Kidney capillary endothelial cell (primary cell): ENCODE results near the gene TSEN54.
"Not testable (repeated sequence)": the region's sequence is repeated elsewhere in the genome, so short reads cannot be mapped to it uniquely, and the experiment has no call there.

Experiments
- DNase-seq: peaks from one replicate; pipeline ENCODE4 v3.0.0-alpha.2; 2018; ENCODE audit warnings: low spot score

Gene TSEN54

DNA sequence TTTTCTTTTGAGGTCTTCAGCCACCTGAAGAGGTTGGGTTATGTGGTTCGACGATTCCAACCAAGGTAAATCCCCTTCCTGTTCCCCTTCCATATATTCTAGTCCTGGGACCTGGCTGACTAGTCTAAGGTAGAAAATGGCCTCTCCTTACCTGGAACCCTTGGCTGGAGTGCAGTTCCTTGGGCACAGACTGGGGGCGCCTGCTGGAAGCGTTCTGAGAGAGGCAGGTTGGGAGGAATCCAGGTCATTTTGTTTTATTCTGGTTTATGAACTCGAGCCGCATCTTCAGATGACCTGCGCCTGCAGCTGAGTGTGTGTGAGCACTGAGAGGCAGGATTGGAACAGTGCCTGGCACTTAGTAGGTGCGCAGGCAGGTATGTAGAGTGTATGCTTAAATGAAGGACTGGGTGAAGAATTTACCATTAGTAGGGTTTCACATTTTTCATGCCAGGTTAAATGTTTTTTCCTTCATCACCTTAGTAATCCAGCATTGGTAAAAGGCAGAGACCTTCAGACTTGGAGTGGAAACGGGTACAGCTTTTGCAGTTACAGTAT lies 2.7 kb downstream of the TSEN54 start:
- DNase-seq: no peak

DNA sequence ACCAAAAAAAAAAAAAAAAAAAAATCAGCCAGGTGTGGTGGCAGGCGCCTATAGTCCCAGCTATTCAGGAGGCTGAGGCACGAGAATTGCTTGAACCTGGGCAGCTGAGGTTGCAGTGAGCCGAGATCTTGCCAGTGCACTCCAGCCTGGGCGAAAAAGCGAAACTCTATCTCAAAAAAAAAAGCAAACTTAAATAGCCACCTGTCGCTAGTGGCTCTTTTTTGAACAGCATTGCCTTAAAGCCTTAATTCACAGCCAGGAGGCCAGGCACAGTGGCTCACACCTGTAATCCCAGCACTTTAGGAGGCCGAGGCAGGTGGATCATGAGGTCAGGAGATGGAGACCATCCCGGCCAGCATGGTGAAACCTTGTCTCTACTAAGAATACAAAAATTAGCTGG lies 4.1 kb downstream of the TSEN54 start:
- not testable (repeated sequence) for DNase-seq

DNA sequence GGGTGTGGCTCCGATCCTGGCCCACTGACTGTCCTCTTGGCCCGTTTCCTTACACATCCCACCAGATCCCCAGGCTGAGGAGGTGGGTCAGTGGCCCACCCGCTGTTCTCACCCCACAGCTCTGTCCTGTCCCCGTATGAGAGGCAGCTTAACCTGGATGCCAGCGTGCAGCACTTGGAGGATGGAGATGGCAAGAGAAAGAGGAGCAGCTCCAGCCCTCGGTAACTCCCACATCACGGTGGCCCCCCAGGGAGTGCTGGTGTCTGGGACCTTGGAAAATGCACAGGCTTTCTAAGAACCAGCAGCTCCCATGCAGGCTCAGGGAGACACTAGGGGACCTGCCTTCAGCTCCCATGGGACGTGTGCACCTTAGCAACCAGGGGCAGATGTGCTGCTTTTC lies 5.0 kb downstream of the TSEN54 start:
- no peak for DNase-seq

DNA sequence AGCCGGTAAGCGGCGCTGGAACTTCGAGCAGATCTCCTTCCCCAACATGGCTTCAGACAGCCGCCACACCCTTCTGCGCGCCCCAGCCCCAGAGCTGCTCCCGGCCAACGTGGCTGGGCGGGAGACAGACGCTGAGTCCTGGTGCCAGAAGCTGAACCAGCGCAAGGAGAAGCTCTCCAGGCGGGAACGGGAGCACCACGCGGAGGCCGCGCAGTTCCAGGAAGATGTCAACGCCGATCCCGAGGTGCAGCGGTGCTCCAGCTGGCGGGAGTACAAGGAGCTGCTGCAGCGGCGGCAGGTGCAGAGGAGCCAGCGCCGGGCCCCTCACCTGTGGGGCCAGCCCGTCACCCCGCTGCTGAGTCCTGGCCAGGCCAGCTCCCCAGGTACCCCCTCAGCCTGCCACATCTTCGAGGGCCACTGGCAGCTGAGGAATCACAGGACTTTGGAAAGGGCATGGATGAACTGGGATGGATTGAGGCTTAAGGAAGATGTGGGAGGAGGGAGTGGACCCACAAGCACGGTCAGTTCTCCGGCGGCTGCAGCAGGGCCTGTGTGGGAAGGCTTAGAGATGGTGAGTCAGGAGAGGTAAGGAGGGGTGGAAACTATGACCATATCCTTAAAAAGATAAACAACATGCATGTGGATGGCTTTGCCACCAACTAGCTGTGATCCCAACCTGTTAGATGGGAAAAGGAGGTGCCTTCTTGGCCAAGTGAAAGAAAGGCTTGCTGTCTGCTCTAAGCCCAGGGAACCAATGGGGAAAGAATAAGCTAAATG lies 5.8 kb downstream of the TSEN54 start:
- no peak for DNase-seq

DNA sequence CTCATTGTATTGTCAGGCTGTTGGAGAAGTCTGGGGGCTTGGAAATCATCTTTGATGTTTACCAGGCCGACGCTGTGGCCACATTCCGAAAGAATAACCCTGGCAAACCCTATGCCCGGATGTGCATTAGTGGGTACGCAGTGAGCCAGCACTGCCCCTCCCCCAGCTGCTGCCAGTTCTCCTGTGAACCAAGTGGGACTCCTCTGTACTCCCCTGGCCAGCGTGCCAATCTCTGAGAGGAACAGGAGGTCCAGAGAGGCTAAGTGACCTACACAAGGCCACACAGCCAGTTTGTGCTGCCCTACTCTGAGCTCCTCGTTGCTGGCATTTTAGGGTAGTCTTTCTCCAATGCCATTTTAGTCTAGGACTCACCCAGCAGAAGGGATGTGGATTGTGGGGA lies 7.3 kb downstream of the TSEN54 start:
- DNase-seq: no peak

DNA sequence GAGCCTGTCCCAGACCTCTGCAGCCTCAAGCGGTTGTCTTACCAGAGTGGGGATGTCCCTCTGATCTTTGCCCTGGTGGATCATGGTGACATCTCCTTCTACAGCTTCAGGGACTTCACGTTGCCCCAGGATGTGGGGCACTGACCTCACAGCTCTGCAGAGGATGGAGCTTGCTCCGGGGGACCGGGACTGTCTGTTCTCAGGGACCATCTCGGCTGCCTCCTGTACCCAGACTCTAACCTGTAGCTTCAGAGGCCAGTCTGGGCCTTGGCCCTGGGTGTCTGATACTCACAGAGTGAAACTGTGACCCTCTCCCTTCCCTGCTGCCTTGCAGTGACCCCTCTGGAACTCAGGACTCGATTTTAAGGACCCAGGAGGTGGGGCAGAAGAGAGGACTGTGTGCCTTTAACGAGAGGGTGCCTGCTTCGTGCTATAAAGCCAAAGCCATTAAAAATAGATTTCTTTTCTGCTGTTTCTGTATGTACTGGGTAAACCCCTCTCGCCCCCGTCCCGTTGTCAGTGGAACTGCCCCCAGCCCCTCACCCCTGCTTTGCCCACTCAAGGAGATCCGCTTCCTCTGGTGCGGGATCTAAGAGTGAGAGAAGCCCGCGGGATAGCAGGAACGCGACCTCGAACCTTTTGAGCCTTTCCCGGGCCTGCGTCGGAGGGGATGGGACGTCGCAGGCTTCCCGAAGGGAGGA lies 8.1 kb downstream of the TSEN54 start:
- DNase-seq: no peak

DNA sequence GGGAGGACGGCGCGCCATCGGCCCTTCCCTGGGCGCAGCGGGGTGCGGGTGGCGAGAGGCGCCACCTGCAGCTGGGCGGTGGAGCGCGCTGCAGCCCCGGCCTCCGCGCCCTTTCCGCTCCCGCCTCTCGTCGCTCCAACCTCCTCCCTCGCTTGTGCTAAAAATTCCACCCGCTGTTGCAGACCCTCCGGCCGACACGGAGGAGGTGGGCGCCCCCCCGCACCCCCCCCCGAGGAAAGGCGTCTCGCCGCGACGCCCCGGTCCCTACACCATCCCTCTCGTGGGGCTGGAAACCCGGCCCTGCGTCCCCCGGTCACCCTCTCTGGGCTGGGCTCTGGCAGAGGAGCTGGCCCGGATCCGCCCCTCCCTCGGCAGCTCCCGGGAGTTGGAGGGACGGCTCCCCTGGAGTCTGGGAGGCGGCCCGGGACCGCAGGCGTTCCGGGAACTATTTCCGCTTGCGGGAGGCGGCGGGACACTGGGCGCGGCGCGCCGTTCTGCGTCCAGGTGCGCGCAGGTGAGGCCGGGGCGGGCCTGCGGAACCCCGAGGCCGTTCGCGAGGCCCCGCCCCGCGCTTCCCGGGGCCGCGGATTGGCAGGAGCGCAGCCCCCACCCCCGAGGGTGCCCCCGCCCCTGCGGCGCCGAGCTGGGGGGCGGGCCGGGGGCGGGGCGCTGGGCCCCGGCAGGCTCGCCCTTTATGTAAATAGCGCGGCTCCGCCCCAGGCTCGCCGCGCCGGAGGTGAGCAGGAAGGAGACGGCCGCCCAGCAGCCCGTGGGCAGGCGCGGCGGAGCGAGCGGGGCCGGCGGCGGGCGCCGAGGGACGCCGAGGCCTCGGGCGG lies 8.9 kb downstream of the TSEN54 start, which contains the start of gene LLGL2:
Gene LLGL2, plus strand, starts transcription at position 728 of the 836 bp plus-strand sequence. CDS start 17,730 bp downstream, outside the sequence.
- DNase-seq: peak; percentile 26

DNA sequence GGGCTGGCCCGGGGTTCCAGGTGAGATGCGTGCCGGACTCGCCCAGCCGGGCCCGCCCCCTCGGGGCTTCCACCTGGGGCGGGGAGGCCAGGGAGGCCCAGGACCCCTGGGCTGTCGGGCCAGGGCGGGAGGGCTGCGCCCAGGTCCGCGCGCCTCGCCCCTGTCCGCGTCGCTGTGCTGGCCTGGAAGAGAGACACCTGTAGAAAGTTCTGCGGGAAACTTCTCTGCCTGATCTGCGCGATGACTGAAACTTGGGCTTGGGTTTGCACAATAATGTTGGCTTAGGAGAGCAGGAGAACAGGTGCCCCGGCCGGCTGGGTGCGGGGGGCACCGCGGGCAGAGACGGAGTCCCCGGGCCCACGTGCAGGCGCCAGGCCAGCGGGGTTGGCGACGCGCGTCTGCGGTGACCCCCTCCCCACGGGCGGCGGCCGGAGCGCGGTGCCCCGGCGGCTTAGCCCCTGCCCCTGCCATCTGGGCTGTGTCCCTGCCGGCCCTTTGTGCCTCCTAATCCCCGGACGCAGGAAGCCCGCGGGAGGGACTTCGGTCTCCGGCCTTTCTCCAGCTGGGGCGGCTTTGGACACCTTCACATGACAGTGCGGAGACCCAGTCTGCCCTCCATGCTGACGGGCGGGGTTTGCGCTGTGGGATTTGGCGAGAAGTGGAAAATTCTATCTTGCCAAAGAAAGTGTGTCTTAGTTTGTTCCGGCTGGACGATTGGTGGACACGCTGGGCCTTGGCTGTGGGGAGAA lies 9.7 kb downstream of the TSEN54 start:
- no peak for DNase-seq

DNA sequence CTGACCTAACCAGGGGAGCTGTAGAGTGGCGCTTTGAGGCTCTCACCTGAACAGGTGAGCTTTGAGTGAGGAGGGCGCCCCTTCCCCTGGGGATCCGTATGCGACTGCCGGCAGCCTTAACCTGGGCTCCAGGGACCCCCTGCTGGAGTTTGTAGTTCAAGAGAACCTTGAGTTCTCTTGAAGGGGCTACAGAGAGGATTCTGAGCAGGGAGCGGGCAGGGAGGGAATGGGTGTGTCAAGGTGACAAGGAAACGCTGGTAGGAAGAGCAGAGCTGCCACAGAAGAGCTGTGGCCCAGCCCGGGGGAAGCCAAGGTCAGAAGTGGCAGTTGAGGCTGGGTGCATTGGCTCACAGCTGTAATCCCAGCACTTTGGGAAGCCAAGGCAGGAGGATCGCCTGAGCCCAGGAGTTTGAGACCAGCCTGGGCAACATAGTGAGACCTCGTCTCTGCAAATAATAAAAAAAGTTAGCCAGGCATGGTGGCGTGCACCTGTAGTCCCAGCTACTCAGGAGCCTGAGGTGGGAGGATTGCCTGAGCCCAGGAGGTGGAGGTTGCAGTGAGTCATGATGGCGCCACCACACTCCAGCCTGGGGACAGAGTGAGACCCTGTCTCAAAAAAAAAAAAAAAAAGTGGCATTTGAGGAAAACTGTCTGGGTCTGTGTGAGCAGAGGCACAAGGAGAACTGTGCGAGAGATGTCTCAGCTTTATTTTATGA lies 10.4 kb downstream of the TSEN54 start:
- DNase-seq: no peak

DNA sequence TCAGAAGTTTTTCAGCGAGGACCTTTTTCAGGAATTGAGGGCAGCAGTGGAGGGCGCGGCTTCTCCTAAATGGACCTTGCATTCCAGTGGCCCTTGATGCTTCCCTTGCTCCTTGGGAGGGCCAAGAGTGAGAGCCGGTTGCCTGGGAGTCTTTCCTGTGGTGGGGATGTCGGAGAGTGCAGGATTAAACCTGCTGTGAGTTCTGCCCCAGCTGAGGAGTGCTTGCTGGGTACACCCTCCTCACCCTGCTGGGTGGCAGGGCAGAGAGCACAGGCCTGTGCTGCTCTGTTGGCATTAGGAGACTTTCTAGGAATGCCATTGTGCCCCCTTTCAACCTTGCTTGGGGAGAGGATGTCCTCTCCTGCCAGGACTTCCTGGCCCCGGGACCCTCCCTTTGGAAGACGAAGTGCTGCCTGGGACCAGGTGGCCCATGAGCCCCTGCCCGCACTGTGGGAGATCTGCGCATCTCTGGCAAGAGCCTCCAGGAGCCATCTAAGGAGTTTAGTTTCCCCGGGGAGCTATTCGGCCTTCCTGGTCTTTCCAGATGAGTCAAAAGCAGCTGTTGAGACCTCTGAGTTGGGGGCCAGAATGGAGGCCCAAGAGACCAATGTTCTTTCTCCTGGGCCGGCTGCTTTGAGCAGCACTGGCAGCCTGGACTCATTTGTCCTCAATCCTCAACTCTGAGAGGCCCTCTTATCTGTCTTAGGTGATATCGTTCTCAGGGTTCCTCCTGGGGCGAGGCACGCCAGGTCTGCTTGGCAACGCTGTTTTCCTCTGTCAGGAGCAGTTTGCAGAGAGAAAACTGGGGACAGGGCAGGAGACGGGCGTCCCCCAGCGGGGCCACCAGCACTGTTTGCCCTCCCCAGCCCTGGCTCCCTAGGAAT lies 14.8 kb downstream of the TSEN54 start:
- DNase-seq: no peak

DNA sequence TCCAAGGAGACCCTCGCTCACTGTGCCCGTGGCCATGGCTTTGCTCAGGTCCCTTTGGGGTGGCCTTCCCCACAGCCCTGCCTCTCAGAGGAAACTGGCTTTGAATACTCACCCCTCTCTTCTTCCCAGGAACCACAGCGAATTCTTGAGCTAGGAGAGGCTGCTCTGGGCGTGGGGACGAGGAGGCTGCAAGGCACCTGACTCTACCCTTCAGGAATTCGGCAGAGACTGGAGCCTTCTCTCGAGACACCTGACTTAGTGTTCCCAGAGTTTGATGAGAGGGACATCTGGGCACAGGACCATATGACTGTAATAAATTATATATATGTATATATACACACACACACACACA lies 15.4 kb downstream of the TSEN54 start:
- DNase-seq: no peak

DNA sequence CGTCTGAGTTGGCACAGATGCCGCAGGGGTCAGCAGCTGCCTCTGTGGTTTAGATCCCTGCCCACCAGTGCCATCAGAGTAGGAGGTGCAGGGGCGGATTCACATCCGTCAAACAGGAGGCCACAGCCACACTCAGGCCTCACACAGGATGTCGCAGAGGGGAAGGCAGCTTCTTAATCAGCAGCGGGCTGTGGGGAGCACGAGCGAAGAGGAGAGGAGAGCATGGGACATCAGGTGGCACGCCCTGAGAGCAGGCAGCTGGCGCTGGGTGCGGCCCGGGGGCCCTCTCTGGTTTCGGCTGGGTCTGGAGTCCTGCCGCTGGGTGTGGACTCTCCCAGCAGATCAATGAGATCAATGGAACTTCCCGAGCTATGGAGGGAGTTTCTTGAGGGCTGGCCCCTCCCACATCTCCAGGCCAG lies 18.8 kb downstream of the TSEN54 start:
- DNase-seq: no peak

DNA sequence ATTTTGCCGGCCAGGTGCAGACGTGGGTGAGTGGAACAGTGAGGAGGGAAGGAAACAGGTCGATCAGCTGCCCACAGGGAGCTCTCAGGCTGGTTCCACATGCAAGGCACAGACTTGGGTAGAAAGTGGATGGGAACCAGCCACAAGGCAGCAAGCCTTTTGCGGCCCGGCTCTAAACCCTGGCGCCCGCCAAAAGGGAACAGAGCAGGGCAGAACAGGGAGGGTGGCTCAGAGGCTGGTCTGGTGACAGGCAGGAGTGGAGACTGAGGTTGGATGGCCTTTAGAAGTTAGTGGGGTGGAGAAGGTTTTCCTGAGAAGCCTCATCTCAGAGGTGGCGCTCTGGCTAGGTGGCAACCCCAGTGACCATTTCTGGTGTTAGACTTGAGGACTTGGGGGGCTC lies 19.5 kb downstream of the TSEN54 start:
- no peak for DNase-seq

DNA sequence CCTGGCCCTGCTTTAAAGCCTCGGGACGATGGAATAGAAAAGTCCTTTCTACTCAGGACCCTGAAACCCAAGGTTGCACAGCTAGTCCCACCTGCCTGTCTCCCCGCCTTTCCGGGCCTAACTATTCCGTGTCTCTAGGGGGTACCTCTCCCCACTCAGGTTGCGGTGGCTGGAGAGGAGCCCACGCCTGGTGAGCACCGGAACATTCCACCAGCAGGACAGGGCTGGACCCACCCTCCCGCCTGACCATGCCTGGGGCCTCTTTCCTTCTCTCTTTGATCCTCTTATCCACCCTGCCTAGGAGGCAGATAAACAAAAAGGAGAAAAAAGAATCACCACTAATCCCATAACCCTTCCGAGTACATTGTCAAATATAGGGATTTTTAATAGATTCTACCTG lies 20.0 kb downstream of the TSEN54 start:
- DNase-seq: no peak

DNA sequence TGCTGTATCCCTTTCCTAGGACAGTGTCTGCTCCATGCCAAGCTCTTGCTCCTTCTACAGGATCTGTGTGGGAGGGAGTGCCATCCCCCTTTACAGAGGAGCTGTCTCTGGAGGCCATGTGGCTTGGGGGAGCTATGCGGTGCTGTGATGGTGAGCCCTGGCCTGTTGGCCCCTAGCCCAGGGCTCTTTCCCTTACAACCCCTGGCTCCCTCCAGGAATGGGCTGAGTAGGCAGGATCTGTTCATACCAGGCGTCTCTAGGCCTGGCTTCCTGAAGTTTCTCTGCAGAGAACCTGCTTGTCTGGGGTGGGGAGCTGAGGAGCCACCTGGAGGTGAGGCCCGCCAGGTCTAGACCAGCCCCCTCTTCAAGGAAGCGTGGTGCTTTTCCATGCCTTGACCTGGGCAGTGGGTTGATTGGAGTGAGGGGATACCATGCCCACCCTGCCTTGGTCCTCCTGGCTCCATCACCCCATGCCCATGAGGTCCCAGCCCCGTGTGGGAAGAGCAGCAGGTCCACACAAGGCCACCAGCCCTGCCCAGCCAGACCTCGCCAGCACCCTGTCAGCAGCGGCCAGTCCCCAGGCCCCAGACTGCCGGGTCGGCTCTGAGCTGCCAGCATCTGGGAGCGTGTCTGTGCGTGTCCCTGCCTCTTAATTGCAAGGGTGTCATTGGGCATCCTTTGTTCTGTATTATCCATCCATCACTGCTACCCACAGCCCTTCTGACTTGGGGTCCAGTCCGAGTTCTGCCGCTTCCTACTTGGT lies 23.8 kb downstream of the TSEN54 start:
- no peak for DNase-seq

DNA sequence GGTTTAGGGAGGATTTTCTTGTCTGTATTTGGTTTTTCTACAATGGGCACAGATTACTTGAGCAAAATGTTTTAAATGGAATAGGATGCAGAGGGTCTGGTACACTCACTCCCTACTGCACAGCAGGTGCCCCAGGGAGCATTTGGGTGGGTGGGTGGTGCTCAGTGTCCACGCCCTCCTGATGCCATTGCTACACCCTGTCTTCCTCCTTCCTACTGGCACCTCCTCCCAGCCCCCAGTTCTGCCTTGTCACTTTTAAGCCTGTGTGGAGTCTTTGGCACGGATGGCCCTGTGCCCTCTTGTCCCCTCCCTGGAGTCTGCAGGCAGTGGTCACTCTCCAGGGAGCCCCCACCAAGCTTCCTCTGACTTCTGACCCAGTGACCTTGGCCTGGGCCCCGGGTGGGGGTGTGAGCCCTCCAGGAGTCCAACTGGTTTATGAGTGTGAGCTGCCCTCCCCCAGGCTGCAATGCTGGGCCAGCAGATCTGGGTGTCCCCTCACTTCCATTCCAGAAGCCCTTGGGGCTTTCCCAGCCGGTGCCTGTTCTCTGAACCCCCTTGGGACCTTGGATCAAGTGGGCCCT lies 24.7 kb downstream of the TSEN54 start:
- no peak for DNase-seq

DNA sequence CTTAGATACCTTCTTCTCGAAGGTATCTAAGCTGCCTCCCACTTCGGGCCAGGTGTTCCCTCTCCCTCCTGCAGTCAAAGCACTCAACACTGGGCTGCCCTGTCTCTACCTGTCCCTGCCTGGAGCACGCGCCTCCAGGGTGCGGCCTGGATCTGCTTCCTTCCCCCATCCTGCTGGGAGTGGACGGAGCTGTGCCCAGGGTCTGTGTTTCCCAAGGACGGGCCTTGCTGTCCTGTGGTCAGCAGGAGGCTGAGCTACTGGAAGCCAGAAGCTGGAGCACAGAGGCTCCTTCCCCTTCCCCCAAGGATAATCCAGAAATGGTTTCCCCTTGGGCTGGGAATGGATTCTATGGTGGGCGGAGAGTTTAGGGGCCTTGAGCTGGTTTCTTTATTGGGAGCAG lies 25.9 kb downstream of the TSEN54 start:
- DNase-seq: no peak

DNA sequence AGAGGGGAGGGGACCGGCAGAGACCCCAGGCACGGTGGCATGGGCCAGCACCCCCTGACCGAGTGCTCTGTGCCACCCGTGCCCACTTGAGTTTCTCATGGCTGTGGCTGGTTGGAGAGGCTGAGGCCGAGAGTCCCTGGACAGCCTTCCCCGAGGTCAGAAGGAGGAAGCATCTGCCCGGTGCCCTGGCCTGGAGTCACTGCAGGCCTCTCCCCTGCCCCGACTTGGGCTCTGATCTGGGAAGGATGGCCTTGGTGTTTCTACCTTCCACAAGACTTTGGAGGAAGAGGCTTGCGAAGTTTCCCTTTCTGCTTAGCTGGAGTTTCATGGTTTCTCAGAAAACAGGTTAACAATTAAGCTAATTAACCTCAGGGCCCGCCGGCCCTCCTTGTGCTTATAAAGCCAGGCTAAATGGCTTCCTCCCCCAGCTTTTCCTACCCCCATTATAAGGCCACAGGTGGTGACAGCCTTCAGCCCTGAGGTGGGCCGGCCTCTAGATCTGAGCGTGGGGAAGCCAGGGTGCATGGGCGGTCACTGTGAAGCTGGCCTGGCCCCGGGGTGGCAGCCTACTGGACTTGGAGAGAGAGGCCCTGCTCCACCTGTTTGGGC lies 26.5 kb downstream of the TSEN54 start:
- no peak for DNase-seq
